ENCODE data around the gene CROCC2.
"Not testable (repeated sequence)": the region's sequence is repeated elsewhere in the genome, so short reads cannot be mapped to it uniquely, and the experiment has no call there.

CROCC2 gene

DNA sequence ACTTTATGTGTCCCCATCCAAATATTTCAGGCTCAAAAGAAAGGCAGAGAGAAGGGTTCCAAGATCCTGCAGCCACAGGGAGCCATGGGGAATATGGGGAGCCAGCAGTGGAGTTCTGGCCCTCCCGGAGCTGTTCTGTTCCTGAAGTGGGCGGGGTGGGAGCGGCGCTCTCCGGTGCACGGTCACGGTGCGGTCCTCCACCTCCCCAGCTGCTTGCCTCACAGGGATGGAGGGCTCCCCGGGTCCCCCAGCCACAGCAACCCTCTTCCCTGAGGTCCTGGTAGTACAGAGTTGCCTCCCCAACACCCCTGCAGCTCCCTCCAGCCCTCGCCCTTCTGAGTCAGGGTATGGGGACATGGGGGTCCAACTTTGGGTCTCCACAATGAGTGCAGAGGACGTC, 66.1 kb downstream of the CROCC2 start:
- DNase-seq = no peak

DNA sequence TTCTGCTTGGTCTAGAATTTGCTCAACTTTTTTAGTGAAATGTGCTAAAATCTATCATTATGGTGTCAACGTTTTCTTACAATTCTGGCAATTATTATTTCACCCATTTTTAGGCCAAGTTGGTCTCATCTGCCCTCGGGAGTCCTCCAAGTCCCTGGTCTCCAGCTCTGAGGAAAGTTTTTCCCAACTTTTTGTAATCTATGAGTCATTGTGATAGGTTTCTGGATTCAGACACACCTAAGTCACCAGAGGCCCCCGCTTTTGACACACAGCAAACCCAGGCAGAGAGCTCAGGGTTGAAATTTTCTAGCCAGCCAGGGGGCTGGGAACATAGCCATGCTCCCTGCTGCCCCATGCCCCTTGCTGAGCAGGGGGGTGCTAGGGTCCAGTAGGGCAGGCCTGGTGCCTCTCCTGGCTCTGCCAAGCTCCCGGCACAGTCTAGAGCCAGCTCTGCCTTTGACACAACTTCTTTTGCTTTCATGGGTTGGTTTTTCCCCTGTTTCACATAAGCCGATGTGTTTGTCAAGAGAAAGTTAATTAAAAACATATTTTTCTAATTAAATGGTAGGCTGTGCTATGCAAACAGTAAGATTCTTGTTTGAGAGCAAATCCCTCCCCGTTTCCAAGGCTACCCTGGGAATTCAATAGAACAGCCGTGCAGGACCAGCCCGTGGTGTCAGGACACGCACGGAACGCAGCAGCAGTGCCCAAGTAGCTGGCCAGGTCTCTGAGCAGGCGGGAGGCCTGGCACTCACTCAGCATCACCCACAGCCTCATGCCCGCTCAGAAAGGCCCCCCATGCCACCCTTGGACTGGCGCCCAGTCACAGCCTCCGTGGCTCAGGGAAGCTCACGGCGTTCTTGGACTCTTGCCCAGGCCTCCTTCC, 66.7 kb downstream of the CROCC2 start:
- DNase-seq = no peak

DNA sequence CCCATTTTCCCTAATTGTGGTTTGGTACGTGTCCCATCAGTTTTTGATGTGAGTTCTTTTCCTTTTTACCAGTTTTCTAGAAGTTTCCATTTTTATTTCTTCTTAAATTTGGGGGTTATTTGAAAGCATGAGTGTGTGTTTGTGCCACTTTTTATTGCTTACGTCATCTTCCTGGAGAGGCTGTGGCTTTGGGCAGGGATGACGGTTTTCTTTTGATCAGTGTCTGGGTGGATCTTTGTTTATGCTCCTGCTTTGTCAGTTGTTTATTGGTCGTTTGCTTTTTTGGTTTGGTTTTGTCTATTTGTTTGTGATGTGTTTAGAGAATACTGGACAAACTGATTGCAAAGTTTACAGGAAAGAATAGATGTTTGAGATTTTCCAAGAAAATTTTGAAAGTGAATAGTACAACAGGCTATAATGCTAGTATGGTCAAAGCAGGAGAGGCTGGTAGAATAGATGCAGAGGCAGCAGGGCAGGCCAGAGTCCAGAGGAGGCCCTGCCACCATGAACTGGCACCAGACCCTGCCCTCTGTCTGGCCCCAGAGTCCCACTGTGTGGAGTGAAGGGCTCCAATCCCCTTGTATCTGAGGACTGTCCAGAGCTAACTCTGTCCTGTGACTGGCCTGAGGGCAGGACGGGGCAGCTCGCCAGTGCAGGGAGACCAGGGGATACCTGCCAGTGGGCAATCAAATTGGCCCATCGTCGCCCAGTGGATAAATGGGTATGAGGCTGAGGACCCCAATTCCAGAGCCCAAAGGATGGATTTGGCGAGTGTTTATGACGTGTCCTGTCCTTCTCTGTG, 68.8 kb downstream of the CROCC2 start:
- DNase-seq = no peak

DNA sequence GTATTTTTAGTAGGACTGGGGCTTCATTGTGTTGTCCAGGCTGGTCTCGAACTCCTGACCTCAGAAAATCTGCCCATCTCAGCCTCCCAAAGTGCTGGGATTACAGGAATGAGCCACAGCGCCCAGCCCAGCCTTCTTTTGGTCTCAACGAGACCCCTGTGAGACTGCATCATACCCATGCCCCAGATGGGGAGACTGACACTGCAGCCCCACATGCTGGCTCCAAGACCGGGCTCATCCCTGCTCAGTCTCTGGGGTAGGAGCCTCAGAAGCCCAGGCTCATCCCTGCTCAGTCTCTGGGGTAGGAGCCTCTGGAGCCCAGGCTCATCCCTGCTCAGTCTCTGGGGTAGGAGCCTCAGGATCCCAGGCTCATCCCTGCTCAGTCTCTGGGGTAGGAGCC, 69.8 kb downstream of the CROCC2 start:
- DNase-seq = not testable (repeated sequence)

DNA sequence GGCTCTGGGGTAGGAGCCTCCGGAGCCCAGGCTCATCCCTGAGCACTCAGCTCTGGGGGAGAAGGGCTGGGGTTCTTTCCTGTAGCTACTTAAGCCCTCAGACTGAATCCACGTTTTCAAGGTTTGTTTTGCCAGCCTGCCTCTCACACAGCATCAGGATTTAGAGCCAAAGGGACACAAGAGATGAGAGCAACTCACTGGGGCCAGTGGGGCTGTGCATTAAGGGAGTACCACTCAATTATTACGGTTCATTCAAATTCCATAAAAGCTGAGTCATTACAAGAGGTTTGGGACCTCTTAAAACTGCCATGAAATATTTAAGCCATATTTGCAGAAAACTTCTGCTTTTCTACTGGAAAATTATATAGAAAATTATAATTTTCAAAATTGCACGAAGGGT, 75.1 kb downstream of the CROCC2 start:
- DNase-seq = no peak

DNA sequence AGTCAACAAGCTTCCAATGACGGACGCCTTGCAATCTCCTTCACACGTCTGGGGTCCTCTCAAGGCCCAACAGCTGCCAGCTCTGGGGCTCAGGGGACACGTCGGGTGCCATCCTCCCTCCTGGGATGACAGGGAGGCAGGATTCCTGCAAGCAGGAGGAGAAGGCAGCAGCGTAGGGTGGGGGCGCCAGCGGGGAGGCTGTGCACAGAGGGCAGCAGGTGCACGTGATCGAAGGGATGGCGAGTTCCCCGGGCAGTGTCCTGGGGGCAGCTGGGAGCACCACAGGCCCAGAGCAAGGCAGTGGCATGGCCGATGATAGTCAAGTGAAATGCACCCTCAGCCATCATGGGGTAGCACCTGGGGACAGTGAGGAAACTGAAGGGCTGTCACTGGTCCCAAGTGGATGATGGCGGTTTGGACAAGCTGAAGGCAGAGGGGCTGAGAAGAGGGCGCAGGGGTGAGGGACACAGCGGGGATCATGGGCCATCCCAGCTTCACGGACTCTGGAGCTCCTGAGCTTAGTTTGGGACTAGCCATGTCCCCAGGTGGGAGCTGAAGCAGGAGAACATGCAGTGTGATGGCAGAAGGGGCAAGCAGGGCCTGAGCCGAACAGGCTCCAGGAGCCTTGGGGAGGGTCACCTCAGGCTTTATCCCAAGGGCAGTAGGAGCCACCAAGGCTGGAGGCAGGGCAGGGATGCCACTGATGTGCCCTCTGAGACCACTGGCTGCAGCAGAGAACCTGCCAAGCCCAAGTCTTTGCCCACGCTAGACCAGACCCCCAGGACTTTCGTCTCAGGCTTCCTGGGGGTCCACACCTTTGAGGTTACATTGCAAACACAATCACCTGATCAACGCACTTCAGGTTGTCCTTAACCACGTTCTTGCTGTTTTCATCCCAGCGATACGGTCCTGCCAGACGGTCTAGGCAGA, 76.0 kb downstream of the CROCC2 start:
- no peak for DNase-seq

DNA sequence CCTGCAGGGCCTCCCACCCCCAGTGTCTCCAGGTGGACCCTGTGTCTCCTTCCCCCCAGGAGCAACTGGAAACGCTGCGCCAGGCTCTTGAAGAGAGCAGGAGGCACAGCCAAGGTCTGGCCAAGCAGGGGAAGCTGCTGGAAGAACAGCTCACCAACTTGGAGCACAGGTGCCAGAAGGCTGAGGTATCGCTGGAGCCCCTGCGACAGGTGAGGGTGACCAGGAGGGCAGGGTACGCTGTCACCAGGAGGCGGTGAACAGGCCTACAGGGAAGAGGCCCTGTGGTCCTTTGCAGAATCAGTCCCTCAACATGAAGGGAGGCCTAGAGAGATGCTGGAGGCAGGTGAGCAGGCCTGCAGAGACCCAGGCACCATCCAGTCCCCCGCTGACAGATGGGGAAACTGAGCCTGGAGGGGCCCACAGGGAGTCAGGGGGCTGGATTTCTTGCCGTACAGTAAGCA, 76.7 kb downstream of the CROCC2 start:
- no peak for DNase-seq

DNA sequence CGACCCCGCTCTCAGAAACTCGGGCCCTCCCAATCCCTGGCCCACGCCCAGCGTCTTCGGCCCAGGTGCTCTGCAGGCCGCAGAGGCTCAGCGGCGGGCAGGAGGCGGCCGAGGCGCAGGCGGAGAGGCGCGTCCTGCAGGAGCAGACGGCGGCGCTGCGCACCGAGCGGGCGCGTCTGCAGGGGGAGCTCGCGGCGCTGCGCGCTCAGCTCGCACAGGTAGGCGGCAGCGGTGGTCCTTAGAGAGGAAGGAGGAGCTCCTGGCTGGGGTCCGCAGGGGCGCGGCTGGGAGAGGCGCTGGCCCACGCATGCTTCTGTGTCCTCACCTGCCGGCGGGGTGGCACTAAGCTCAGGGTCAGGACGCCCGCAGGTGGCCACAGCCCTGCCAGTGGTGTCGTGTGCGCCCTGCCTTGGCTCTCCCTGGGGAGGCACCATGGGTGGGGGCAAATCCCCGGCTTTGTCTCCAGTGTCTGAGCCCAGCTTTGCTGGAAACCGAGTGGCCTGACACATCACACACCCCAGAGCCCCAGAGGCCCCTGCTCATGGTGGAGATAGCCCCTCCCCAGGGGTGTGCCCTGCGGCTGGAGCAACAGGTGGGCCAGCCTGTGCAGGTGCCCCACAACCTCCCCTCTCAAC, 77.3 kb downstream of the CROCC2 start:
- peak; percentile 32 for DNase-seq

DNA sequence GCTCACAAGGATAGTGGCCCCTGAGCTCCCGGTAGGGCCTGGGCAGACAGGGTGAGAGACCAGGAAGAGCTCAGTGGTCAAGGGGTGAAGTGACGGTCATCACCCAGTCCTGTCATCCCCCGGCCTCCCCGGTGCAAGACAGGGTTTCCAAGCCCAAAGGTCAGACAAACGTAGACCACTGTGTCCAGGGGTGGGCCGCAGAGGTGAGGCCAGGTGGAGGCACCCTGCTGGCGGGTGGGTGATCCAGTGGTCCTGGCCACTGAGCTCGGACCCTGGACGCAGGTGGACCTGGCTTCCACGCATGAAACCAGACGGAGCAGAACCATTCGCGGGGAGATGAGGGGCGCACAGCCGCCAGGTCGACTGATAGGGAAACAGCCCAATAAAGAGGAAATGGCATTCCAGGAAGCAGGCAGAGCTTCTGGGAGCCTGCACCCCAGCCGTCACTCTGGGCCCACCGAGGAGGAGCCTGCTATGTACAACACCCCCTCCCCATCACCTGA, 77.9 kb downstream of the CROCC2 start:
- DNase-seq = no peak

DNA sequence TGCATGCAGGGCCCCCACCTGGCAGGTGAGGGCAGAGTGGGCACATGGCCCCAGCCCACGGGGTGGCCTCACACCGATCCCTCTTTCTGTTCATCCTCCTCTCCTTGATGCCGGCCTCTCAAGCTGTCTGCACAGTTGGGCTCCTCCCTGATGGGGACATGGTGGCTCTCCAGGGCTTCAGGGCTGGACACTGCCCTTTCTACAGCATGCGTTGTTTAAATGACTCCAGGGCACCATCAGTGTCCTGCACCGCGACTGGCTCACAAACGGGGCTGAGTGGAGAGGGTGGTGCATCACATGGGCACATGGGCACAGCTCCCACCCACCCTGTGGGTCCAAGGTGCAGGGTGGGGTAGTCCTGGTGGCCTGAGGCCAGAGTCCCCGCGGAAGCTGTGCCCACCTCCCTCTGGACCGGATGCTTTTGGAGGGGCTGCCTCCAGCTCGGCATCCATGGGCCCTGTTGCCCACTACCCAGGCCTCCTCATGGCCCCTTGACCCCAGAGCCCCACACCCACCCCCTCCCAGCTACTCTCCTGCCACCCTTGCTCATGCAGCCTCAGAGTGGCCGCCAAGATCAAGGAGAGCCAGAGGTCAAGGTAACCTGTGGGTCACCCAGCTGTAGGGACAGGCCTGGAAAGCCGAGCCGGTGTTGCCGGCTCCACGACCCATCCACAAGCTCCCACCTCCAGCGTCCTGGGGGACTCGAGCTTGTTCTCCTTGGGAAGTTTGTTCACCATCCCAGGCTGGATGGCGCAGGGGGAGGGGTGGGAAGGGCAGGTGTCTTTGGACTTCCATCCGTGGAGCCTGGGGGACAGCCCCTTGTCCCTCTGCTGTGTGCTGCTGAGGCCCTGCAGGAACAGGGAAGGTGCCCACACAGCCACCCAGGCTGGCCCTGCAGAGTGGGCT, 80.0 kb downstream of the CROCC2 start:
- no peak for DNase-seq

DNA sequence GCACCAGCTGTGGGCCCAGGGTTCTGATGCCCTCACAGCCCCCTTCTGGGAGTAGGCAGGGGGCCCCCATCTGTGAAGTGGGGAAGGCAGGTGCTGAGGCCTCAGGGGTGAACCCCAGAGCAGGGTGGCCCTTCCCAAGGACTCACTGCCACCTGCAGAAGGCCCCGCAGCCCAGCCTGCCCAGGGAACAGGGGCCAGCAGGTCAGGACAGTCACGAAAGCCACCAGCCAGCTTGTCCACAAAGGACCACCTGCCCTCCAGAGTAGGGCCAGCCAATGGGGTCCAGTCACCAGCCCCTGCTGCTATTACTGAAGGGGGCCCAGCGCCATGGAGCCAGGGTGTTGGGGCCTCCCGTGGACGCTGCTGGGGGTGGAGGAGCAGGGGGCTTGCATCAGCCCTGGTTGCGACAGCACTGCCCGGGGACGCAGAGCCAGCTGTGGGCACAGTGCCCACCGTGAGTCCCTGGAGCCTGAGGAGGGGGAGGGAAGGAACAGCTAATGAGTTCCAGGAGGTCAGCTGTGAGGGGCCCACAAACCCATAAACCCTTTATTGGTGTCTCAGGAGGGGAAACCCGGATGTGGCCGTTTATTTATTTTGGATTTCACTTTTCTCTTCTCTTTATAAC, 80.8 kb downstream of the CROCC2 start:
- no peak for DNase-seq

DNA sequence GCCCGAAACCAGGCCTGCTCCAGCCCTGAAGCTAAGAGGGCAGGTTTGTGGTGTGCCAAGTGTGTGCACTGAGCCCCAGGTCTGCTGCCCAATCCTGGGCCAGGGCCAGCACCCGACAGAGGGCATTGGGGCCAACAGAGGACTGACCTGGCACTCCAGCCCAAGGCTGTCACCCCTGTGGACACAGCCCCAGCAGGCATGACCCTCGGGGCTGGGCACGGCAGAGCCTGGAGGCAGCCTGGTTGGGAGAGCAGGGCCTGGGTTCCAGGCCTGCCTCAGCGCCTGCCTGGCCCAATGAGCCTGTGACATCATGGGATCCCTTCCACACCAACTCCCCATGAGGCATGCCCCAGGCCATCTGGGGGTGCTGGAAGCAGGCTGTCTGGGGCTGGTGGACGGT, 81.5 kb downstream of the CROCC2 start:
- no peak for DNase-seq

DNA sequence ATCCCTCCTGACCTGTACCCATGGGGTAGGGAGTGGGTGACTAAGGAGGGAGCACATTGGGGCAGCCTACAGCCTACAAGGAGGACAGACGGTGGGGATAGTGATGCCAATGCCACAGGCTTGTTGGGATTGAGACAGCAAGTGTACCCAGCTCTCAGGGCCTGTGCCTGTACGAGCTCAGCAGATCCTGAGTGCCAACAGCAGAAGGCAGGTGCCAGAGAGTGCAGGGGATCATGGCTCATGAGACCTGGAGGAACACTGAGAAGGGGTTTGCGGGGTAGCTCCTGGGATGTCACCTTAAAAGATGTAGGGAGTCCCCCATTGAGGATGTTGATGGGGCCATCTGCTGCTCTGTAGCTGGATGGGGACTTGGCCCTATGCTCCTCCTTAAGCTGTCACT, 82.0 kb downstream of the CROCC2 start:
- no peak for DNase-seq

DNA sequence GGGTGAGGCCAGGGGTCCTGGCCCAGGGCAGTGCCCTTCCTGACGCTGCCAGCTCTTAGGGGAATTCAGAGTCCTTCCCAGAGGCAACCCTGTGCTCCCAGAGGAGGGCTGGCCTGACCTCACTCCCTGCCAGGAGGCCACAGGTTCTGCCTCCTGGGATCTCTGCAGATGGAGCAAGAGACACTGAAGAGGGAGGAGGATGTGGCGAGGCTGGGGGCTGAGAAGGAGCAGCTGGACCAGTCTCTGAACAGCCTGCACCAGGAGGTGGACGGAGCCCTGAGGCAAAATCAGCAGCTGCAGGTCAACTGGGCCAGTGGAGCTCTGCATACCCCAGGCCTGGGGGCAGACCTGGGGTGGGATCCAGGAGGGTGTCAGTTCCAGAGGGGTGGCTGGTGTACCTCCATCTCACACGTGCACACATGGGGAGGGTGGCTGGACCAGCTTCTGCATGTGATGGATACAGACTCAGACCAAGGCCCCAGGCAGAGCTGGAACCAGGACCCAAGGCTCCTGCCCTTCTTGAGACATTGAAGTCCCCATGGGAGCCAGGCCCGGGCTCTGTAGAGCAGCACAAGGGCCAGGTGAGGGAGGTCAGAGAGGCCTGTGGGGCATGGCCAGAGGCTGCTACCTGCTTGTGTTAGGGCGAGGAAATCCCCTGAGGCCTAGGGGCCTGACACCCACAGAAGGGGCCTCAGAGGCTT, 82.6 kb downstream of the CROCC2 start:
- DNase-seq = no peak

DNA sequence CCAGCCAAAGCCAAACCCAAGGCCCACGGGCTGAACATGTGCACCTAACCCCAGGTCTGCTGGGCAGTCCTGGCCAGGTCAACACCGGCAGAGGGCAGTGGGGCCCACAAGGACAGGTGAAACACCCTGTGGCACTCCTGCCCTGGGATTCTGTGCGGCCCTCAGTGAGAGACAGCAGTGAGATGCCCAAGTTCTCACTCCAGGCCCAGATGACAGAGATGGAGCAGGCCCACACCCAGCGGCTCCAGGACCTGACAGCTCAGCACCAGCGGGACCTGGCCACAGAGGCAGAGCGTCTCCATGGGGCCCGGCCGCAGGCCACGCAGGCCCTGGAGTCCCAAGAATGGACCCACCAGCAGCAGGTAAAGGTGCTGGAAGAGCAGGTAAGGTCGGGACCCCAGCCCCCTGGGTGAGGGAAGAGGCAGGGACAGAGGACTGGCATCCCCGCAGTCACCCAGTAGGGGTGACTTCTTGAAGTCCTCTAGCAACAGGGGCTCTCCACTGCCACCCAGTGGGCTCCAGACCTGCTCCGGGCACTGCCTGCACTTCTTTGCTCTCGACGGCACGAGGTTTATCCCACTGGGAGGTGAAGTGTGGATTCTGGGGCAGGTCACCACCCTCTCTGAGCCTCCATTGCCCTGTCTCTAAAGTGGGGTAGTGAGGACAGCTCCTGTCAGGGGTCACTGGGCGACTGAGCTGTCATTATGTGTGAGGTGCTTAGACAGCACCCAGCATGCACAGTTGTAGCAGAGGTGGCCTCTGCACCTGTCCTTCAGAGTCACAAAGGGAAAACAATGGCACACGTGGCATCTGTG, 83.5 kb downstream of the CROCC2 start:
- DNase-seq = no peak

DNA sequence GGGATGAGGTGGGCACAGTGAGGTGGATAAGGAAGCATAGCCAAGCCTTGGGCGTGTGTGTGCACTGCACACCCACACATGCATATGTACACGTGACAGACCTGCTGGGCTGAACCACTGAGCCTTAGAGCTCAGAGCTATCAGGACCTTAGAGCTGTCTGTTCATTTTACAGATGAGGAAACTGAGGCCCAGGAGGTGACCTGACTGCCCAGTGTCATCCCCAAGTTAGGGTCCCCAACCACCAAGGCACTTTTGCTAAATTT, 84.1 kb downstream of the CROCC2 start:
- no peak for DNase-seq

DNA sequence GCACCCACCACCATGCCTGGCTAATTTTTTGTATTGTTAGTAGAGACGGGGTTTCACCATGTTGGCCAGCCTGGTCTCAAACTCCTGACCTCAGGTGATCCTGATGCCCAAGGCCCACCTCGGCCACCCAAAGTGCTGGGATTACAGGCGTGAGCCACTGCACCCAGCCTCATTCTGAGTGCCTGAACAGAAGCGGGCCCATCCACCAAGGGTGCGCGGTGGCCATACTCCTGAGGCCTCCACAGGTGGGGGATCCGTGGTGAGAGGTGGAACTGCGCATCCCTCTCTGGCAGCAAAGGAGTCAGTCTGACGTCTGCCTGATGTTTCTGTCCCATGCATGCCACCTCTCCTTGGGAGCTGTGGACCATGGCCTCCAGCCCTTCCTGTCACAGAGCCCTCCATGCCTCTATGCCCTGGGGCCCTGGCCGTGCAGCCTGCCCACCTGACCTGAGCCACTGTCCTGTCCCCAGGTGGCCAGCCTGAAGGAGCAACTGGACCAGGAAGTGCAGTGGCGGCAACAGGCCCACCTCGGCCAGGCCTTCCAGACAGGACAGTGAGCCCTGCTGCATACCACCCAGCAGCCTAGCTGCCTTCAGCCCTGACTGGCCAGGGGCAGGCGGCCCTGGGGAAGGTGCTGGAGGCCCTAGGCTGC, 84.7 kb downstream of the CROCC2 start:
- DNase-seq = no peak

DNA sequence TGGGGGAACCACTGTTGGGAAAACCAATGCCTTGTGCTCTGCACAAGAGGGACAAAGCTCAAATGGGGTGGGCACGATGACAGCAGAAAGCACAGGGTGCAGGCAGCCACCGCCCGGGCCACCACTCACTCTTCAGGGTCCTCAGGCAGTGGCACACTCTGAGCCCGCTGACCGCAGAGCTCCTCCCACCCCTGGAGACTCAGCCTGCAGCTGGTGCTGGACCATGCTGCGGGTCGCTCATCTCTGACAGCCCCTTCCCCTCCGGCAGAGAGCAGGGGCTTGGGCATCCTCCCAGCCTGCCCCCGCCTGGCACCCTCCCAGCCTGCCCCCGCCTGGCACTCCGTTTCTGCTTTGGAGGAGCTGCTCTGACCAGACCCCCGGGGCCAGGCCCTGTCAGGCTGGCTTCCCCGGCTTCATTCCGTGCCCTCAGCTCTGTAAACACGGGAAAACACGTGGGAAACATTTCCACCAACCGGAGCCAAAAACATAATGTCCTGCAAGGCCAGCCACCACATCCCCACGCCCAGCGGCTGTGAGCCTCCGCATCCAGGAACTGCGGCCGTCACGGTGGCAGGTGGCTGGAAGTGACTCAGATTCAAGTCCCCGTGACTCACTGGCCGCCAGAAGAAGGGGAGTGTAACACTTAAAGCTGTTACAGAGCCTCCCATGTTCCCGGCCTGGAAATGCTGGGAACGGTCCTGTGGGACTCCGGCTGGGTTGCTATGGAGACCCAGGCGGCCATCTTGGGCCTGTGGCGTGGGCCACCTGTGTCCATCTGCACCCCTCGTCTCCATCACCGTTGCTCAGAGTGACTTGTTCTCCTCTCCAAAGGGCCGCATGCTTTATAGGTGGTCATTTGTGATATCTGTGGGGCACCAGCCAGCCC, 85.5 kb downstream of the CROCC2 start:
- DNase-seq = no peak

All from activated CD4-positive, alpha-beta T cell treated with anti-CD3 and anti-CD28 coated beads, Interleukin-2, Interleukin-6, amounts not matched to agents 100 ng/mL and 50 ng/mL, durations not matched to agents 16 hours and 8 hours (primary cell).